CD4-positive, CD25-positive, alpha-beta regulatory T cell (primary cell): ENCODE data around the gene UGT1A7. TPM values are rescaled to one million over a fixed set of nuclear protein-coding genes. Genes with fewer than 3 reads are reported as not detected.

Experiments
- ATAC-seq, 2 donors: fragments of 150-1000 bp; cut with Tn5 transposase; one replicate each; pipeline ENCODE4 v1.10.0; 2021; ENCODE audit warnings: low read depth in 2 of 2, moderate number of reproducible peaks in 2 of 2, moderate library complexity in 1 of 2
- DNase-seq, 3 donors: peaks; one replicate each; pipeline versions ENCODE4 v3.0.0 to v3.0.0-alpha.2; 2012 to 2022; ENCODE audit warnings: mixed read lengths in 1 of 3
- H3K27ac ChIP-seq: one replicate; pipeline ENCODE4 v1.7.0; 2013; ENCODE audit warnings: mild to moderate bottlenecking, low read length; ENCODE audit not compliant: insufficient read depth, poor library complexity, severe bottlenecking
- H3K27me3 ChIP-seq: one replicate; pipeline ENCODE4 v1.7.0; 2013; ENCODE audit warnings: low read length; ENCODE audit not compliant: control insufficient read depth, insufficient read depth
- H3K36me3 ChIP-seq: one replicate; pipeline ENCODE4 v1.7.0; 2013; ENCODE audit warnings: mild to moderate bottlenecking, low read length, moderate library complexity; ENCODE audit not compliant: control insufficient read depth, insufficient read depth
- H3K4me1 ChIP-seq: 2 replicates; pipeline ENCODE4 v1.7.0; 2013; ENCODE audit warnings: mild to moderate bottlenecking, low read length; ENCODE audit not compliant: insufficient read depth, control insufficient read depth, poor library complexity, severe bottlenecking
- H3K4me3 ChIP-seq: one replicate; pipeline ENCODE4 v1.7.0; 2013; ENCODE audit warnings: low read depth, mild to moderate bottlenecking, low read length, moderate library complexity
- H3K9me3 ChIP-seq, 2 experiments: 1 replicate in 1 of 2; 2 replicates in 1 of 2; pipeline ENCODE4 v1.7.0; 2013; ENCODE audit warnings: low read length in 2 of 2, mild to moderate bottlenecking in 1 of 2, moderate library complexity in 1 of 2; ENCODE audit not compliant: control insufficient read depth in 2 of 2
- H3K27ac Mint-ChIP-seq, 3 donors: one replicate each; pipeline ENCODE4 v1.8.0; 2020 to 2022; ENCODE audit warnings: mild to moderate bottlenecking in 3 of 3, mixed read lengths in 3 of 3, moderate library complexity in 2 of 3
- H3K27me3 Mint-ChIP-seq: one replicate; pipeline ENCODE4 v1.8.0; 2022; ENCODE audit warnings: mild to moderate bottlenecking, mixed read lengths
- H3K36me3 Mint-ChIP-seq: one replicate; pipeline ENCODE4 v1.8.0; 2020; ENCODE audit warnings: mixed read lengths
- H3K4me1 Mint-ChIP-seq, 4 donors: one replicate each; pipeline ENCODE4 v1.8.0; 2020 to 2022; ENCODE audit warnings: mixed read lengths in 4 of 4, mild to moderate bottlenecking in 1 of 4
- H3K4me3 Mint-ChIP-seq, 4 donors: one replicate each; pipeline ENCODE4 v1.8.0; 2020 to 2022; ENCODE audit warnings: mild to moderate bottlenecking in 4 of 4, mixed read lengths in 4 of 4, moderate library complexity in 3 of 4
- H3K9me3 Mint-ChIP-seq, 7 donors: one replicate each; pipeline ENCODE4 v1.8.0; 2020 to 2022; ENCODE audit warnings: mixed read lengths in 7 of 7, mild to moderate bottlenecking in 3 of 7, moderate library complexity in 2 of 7
- polyA plus RNA-seq, 4 donors: library from polyadenylated mRNA; unstranded; fragments of 300-500 nt; fragmentation: Illumina TruSeq; gene quantifications; one replicate each; pipeline ENCODE4 v1.2.3, GENCODE V29; 2021
- total RNA-seq: library from RNA; stranded (reverse); gene quantifications from one replicate; pipeline ENCODE4 v1.2.3, GENCODE V29; 2022

UGT1A7 gene
- total and polyA plus RNA-seq, 5 donors from 2014 or later = not detected

DNA sequence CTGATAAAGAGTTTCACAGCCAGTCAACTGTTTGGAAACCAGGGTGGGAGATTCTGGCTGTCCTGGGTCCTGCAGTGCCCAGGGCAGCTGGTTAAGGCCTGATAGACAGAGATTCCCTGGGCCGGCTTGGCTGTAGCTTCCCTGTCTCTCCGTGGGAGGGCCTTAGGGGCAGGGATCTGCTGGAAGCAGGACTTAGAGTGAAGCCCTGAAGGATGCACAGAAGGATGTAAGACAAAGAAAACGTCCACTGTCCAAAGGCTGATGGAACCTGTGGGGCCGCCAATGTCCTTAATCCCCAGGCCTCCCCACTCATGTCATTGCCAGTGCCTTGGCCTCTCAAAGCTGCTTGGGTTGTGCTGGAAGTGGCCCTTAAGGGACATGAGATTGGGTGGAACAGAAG, 129.4 kb downstream of the UGT1A7 start:
- Mint-ChIP-seq H3K36me3 (no peaks in the 10 kb centered on the region), H3K4me3 (no peak overlapping the region), H3K9me3 (no peaks in the 10 kb centered on the region), H3K4me1 (no peaks in the 10 kb centered on the region), H3K27me3 (peaks cover 32% of the 10 kb centered on the region), H3K27ac (no peak overlapping the region)
- Histone ChIP-seq H3K4me3 (no peak overlapping the region), H3K27me3 (no peaks in the 10 kb centered on the region), H3K36me3 (no peaks in the 10 kb centered on the region), H3K9me3 (no peaks in the 10 kb centered on the region), H3K27ac (no peak overlapping the region), H3K4me1 (no peaks in the 10 kb centered on the region)
- ATAC-seq (no peak), DNase-seq (no peak)

DNA sequence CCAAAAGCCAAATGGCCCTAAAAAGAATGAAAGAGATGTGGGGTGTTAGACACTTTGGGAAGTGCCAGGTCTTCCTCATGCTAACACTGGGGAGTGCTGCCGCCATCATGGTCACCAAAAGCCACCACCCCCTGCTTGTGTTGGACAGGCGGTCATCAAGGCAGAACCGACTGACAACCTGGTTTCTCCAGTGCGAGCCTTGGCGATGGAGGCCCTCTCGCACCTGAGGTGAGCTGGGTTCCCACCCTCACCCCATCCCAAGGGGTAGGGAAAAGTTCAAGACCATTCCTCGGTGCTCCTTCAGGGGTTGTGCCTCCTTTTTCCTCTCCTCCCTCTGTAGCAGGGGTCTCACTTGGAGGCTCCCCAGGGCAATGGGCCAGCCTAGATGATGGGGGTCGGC, 130.0 kb downstream of the UGT1A7 start:
- ATAC-seq = no peak

DNA sequence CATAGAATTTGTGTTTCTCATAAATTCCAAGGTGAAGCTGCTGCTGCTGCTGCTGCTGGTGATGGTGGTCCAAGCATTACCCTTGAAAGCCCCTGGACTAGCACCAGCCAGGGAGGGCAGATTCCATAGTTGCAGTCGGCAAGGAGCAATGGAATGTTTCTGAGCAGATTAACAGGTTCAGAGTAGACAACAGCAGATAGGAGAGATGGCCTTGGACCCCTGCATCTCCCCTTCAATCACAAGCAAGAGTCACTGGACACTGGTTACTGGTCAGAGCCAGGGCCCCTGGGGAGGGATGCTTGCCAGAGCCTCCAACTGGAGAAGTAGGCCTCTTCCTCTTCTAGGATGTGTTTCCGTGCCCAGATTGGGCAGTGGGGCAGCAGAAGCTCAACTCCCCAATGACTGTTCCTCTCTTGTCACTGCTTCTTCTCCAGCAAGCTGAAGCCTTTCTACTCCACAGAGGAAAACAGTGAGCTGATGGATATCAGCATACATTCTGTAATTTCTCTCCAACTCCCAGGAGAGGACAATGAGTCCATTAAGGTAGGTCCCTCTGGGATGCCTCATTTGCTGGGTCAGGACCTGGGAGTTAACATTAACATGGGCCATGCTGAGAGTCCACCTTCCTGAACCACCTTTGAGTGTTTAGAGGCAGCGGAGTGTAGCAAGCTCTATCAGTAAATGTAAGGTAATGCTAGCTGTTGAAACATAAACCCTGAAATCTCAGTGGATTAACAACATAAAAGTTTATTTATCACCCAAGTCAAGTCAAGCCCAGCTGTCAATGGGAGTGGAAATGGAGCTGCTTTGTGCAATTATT, 131.7 kb downstream of the UGT1A7 start:
- H3K4me3 ChIP-seq = no peak overlapping the region
- no peaks in the 10 kb centered on the region for H3K9me3 ChIP-seq
- ATAC-seq = no peak
- H3K4me1 ChIP-seq = no peaks in the 10 kb centered on the region
- no peak overlapping the region for H3K27ac ChIP-seq
- no peak overlapping the region for H3K27ac Mint-ChIP-seq
- H3K36me3 Mint-ChIP-seq = no peaks in the 10 kb centered on the region
- H3K4me3 Mint-ChIP-seq = no peak overlapping the region
- peaks cover 31% of the 10 kb centered on the region for H3K27me3 Mint-ChIP-seq
- no peak for DNase-seq
- no peaks in the 10 kb centered on the region for H3K4me1 Mint-ChIP-seq
- no peaks in the 10 kb centered on the region for H3K27me3 ChIP-seq
- no peaks in the 10 kb centered on the region for H3K36me3 ChIP-seq
- H3K9me3 Mint-ChIP-seq = peaks cover 0 to 1% (median 0%) of the 10 kb centered on the region in 7 donors

More for the DNA sequence above, 130.0 kb downstream of the UGT1A7 start:
- H3K36me3 ChIP-seq = no peaks in the 10 kb centered on the region
- H3K4me3 ChIP-seq = no peak overlapping the region
- no peaks in the 10 kb centered on the region for H3K27me3 ChIP-seq
- H3K27me3 Mint-ChIP-seq = peaks cover 28% of the 10 kb centered on the region
- no peaks in the 10 kb centered on the region for H3K4me1 ChIP-seq
- no peaks in the 10 kb centered on the region for H3K9me3 ChIP-seq
- no peak overlapping the region for H3K4me3 Mint-ChIP-seq
- H3K36me3 Mint-ChIP-seq = no peaks in the 10 kb centered on the region
- no peaks in the 10 kb centered on the region for H3K9me3 Mint-ChIP-seq
- no peak for DNase-seq
- H3K4me1 Mint-ChIP-seq = no peaks in the 10 kb centered on the region
- no peak overlapping the region for H3K27ac Mint-ChIP-seq
- no peak overlapping the region for H3K27ac ChIP-seq

DNA sequence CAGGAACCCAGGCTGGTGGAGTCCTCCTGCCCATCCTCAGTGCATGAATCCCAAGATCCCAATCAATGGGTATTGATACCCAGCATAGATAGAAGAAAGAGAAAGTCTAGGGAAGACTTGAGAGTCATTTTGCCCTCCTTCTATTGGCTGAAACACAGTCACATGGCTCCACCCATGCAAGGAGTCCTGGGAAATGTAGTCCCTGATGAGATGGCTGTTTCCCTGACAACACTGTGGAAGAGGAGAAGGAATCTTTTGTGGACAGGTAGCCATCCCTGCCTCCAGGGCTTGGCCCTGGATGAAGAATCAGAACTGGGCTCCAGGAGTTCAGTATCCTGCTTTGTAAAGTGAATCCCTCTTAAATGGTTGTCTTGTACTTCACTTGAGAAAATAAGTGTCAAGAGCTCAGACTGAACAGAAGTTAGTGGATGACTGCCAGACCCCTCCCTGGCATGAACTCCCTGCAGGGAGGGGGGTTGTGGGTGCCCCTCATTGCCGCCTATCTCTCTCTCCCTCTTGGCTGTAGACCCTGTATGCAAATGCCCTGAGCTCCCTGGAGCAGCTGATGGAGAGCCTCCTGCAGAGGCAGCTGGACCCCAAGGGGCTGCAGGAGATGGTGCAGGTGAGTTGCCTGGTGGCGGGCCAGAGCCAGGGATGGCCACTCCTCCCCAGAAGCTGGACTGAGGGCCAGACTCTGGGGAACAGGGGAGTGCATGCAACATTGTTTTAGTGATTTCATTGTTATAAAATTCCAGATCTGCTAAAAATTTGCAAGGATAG, 132.5 kb downstream of the UGT1A7 start:
- no peak overlapping the region for H3K27ac Mint-ChIP-seq
- no peaks in the 10 kb centered on the region for H3K4me1 Mint-ChIP-seq
- H3K4me3 ChIP-seq = no peak overlapping the region
- peaks cover 0 to 1% (median 0%) of the 10 kb centered on the region in 7 donors for H3K9me3 Mint-ChIP-seq
- H3K36me3 ChIP-seq = no peaks in the 10 kb centered on the region
- ATAC-seq (no peak), DNase-seq (peak in 1 of 3 donors; percentile 24)
- H3K4me3 Mint-ChIP-seq = no peak overlapping the region
- H3K36me3 Mint-ChIP-seq = no peaks in the 10 kb centered on the region
- peaks cover 27% of the 10 kb centered on the region for H3K27me3 Mint-ChIP-seq
- H3K4me1 ChIP-seq = no peaks in the 10 kb centered on the region
- no peak overlapping the region for H3K27ac ChIP-seq
- no peaks in the 10 kb centered on the region for H3K9me3 ChIP-seq
- H3K27me3 ChIP-seq = no peaks in the 10 kb centered on the region

DNA sequence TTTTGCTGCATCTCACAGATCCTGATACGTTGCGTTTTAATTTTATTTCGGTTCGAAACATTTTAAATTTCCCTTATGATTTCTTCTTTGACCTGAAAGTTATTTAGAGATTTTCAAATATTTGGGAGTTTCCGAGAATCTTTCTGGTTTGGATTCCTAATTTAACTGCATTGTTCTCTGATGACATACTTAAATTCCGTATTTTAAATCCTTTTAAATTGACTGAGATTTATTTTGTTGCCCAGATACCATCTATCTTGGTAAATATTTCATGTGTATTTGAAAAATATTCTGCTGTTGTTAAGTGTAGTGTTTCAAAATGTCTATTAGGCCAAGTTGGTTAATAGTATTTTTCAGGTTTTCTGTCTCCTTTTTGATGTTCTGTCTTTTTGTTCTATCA, 134.2 kb downstream of the UGT1A7 start:
- no peak for DNase-seq
- ATAC-seq = no peak
- no peaks in the 10 kb centered on the region for H3K4me1 ChIP-seq

DNA sequence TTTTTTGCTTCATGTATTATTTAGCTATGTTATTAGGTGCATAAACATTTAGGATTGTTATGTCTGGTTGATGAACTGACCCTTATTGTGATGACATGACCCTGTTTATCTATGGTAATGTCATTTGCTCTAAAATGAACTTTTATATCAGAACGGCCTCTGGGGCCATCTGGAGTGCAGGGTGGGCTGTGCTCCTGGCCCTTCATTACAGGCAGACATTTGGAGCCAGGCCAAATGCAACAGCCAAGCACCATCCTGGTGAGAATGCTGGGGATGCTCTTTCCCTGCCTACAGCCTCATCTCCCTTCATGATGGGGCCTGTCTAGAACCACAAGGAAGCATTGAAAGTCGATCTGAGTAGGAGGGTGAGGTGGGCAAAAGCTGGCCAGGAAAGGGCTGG, 134.6 kb downstream of the UGT1A7 start:
- Histone ChIP-seq H3K36me3 (no peaks in the 10 kb centered on the region), H3K9me3 (no peaks in the 10 kb centered on the region), H3K27me3 (no peaks in the 10 kb centered on the region), H3K4me3 (no peak overlapping the region), H3K4me1 (no peaks in the 10 kb centered on the region), H3K27ac (no peak overlapping the region)
- Mint-ChIP-seq H3K4me3 (no peak overlapping the region), H3K9me3 (peaks cover 0 to 1% (median 0%) of the 10 kb centered on the region in 7 donors), H3K36me3 (no peaks in the 10 kb centered on the region), H3K27me3 (peaks cover 34% of the 10 kb centered on the region), H3K4me1 (no peaks in the 10 kb centered on the region), H3K27ac (no peak overlapping the region)
- DNase-seq (no peak), ATAC-seq (no peak)

More for the DNA sequence above, 134.2 kb downstream of the UGT1A7 start:
- no peaks in the 10 kb centered on the region for H3K4me1 Mint-ChIP-seq
- Histone ChIP-seq H3K9me3 (no peaks in the 10 kb centered on the region), H3K36me3 (no peaks in the 10 kb centered on the region), H3K4me3 (no peak overlapping the region), H3K27me3 (no peaks in the 10 kb centered on the region), H3K27ac (no peak overlapping the region)
- no peak overlapping the region for H3K27ac Mint-ChIP-seq
- peaks cover 0 to 1% (median 0%) of the 10 kb centered on the region in 7 donors for H3K9me3 Mint-ChIP-seq
- H3K27me3 Mint-ChIP-seq = peaks cover 33% of the 10 kb centered on the region
- no peak overlapping the region for H3K4me3 Mint-ChIP-seq
- H3K36me3 Mint-ChIP-seq = no peaks in the 10 kb centered on the region

DNA sequence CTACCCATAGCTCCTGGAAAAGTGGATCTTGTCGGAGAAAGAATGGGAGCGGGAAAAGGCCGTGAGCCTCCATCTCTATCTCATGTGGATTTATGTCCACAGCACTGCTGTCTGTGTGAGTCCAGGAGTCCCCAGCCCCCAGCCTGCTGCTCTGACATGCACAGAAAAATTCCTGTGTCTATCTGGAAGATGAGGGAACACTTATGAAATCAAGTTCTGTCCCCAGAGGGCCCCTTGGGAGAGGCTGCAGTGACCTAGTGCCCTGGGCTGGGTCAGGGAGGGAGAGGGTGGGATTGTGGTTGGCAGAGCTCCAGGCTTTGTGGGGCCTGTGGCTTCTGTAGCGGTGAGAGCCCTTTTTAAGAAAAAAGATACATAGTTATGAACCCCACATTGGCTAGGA, 135.1 kb downstream of the UGT1A7 start:
- H3K27ac ChIP-seq = no peak overlapping the region
- no peak overlapping the region for H3K27ac Mint-ChIP-seq
- no peak for DNase-seq
- H3K27me3 Mint-ChIP-seq = peaks cover 34% of the 10 kb centered on the region
- ATAC-seq = no peak
- H3K9me3 Mint-ChIP-seq = peaks cover 0 to 1% (median 0%) of the 10 kb centered on the region in 7 donors
- H3K27me3 ChIP-seq = no peaks in the 10 kb centered on the region
- no peak overlapping the region for H3K4me3 Mint-ChIP-seq
- no peaks in the 10 kb centered on the region for H3K4me1 ChIP-seq
- H3K4me1 Mint-ChIP-seq = no peaks in the 10 kb centered on the region
- H3K36me3 ChIP-seq = no peaks in the 10 kb centered on the region
- no peaks in the 10 kb centered on the region for H3K36me3 Mint-ChIP-seq
- no peak overlapping the region for H3K4me3 ChIP-seq
- no peaks in the 10 kb centered on the region for H3K9me3 ChIP-seq
